GM12874 (cell line): ENCODE data around the gene FGD1.

Source experiments
- TF ChIP-seq, protein P1 (sequence below): IDR thresholded peaks from 2 replicates; pipeline ENCODE4 v1.5.1; 2011; ENCODE audit warnings: low read depth, mild to moderate bottlenecking, control low read depth, low read length, moderate library complexity; ENCODE audit not compliant: insufficient read depth

Gene FGD1

DNA sequence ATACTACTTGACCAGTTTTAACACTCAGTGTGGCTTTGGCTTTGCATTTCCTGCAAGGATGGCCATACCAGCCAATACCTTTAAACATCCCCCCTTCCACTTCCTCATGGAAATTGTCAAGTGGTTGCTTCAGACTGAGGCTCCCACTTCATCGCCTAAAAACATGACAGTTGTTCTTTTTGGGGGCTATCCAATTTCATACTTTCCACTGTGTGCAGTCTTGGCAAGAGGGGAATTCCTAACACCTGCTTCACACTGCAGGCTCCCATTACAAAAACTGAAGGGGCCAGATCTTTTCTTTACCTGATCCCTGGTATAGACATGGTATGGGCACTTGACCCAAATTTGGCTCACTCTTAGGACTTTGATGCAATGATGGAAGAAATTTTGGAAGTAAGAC is 84.3 kb downstream of the FGD1 start:
- TF ChIP-seq, protein P1, sequence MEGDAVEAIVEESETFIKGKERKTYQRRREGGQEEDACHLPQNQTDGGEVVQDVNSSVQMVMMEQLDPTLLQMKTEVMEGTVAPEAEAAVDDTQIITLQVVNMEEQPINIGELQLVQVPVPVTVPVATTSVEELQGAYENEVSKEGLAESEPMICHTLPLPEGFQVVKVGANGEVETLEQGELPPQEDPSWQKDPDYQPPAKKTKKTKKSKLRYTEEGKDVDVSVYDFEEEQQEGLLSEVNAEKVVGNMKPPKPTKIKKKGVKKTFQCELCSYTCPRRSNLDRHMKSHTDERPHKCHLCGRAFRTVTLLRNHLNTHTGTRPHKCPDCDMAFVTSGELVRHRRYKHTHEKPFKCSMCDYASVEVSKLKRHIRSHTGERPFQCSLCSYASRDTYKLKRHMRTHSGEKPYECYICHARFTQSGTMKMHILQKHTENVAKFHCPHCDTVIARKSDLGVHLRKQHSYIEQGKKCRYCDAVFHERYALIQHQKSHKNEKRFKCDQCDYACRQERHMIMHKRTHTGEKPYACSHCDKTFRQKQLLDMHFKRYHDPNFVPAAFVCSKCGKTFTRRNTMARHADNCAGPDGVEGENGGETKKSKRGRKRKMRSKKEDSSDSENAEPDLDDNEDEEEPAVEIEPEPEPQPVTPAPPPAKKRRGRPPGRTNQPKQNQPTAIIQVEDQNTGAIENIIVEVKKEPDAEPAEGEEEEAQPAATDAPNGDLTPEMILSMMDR: no peak

- TF ChIP-seq, protein P1: no peak
These were observed 88.8 kb downstream of the FGD1 start for GRCh38 chrX:54407266-54407665.

DNA sequence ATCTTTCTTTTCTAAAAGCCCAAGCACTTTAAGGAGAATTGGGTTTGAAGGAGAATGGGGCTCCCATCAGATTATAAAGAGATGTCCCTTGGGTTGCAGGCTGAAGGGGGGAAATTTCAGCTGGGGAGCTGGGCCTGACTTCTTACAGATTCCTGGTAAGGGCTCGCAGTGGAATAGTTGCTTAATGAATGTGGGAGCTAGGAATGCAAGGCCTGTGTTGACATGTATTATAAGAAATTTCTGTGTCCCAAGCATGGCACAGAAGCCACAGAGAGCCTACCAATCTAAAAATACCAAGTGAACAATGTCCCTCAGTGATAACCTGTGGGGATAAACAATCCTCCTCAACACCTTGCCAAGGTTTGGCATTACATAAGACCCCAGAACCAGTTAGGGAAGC is 98.9 kb downstream of the FGD1 start:
- TF ChIP-seq, protein P1: no peak
